ENCODE data around the gene TBC1D9. TPM values are rescaled to one million over a fixed set of nuclear protein-coding genes. Genes with fewer than 3 reads are reported as not detected.
A peak's percentile ranks its signal among the peaks of the same experiment; 100 is the strongest.

TBC1D9 gene
- total and polyA plus RNA-seq, 10 of the 15 experiments (the other 5 are each of a cell fraction or from before 2014, with no cell fraction given): 0.87 to 14.9 (median 7.1) TPM

DNA sequence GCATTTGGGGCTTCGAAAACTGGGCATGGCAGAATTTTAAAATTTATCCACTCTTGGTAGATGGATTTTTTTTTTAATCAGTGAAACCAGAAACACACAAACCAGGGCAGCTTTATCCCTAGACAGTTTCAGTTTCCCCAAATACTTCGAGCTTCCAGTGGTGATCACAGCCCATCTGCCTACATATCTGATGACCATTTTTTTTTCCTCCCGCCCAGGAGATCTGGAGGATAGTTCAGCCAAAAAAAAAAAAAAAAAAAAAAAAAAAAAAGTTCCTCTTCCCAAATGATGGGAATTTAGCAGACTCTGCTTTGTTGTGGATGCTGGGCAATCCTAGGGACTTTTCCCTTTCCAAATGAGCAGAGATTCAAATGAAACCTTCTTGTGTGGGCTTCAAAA, 1.0 kb upstream of the TBC1D9 start (continued):
- TF ChIP-seq BRCA1 (IDR thresholded peaks at IDR 0.05; ENCODE audit: low read depth, low read length) (no peak), CEBPB (IDR thresholded peaks at IDR 0.05; ENCODE audit: borderline replicate concordance in 1 of 2, low read depth in 2 of 2, low read length in 2 of 2) (no peak), NFIC (IDR thresholded peaks at IDR 0.05; ENCODE audit: low read depth, low read length) (no peak), RCOR1 (conservative IDR thresholded peaks at IDR 0.05; ENCODE audit: low read depth, low read length) (no peak)

DNA sequence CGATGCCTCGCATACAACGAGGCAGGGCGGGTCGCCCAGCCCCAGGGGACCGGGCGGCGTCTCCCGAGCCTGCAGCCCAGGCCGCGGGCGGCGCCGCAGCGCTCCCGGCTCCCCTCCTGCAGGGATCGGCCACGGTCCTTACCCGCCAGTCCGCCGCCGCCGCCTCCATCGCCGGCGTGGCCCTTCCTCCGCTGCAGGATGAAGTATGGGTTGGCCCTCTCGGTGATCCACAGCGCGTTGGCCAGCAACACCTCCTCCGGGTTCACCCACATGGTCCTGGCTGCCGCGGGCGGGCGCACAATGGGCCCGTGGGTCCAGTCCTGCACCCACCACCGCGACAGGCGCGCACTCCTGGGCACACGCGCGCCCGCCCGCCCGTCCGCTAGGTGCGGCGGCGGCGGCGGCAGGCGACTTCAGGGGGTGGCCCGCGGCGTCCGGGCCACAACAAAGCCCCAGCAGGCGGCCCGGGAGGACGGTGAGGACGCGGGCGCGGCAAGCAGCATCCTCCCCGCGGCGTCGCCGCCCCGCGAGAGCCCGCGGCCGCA, 339 bp downstream of the TBC1D9 start:
- ChIA-PET POLR2A (no interaction called here), CTCF (interaction anchor here (0.9 kb wide), 1 partner anchor 31 kb away, joined by 3 read pairs; no protein-coding TSS in a partner anchor), SMC1A (ENCODE audit: uncharacterized antibody, unreplicated experiment) (interaction anchor here (0.9 kb wide), 1 partner anchor 12 kb away, joined by 3 read pairs; no protein-coding TSS in a partner anchor), RAD21 (ENCODE audit: unreplicated experiment) (no interaction called here)
- H3K9me3 ChIP-seq (replicated peaks; ENCODE audit: control insufficient read depth, insufficient read depth, low read length): no peaks in the 10 kb centered on the region
- FAIRE-seq (no peak), DNase-seq (ENCODE audit: low read depth, low spot score) (no peak), ATAC-seq (peak; percentile 70)
- H3K27ac ChIP-seq (ENCODE audit: control insufficient read depth, insufficient read depth): peak overlapping the region; percentile 35; the same call in 1 of the 2 replicates
- H3K27me3 ChIP-seq (replicated peaks in 1 of 2; ENCODE audit: control insufficient read depth in 2 of 2, insufficient read depth in 2 of 2, low read length in 1 of 2): no peaks in the 10 kb centered on the region
- peak overlapping the region; percentile 78 for H3K4me3 ChIP-seq
- intact Hi-C loops (cut with micrococcal nuclease; ENCODE audit: unreplicated experiment): loop anchor here (2.0 to 5.0 kb wide), 2 partner anchors 35 to 51 kb away; no protein-coding TSS in a partner anchor
- H3K4me1 ChIP-seq (ENCODE audit: control insufficient read depth, insufficient read depth, low read length): peaks cover 3% of the 10 kb centered on the region; the same call in 1 of the 2 replicates
- BruUV-seq (replicated peaks): no TSS peak
- peak overlapping the region; percentile 57 for H3K9ac ChIP-seq (ENCODE audit: control insufficient read depth, insufficient read depth, low read length)
- WGBS (ENCODE audit: insufficient coverage, insufficient replicate concordance, low lambda C conversion rate, missing lambda C conversion rate): under 1% methylated on average over 42 of the region's 74 CpGs
- H3K4me2 ChIP-seq (ENCODE audit: control insufficient read depth, insufficient read depth): peak overlapping the region; percentile 73
- TF ChIP-seq ASH2L (IDR thresholded peaks at IDR 0.05; ENCODE audit: borderline replicate concordance, low read depth): 0 out of 2 replicates have a peak, but pooled peaks have one; percentile 24
- TF ChIP-seq MTA3 (IDR thresholded peaks at IDR 0.05; ENCODE audit: borderline replicate concordance, low read length): no peak
- TF ChIP-seq, protein P1, sequence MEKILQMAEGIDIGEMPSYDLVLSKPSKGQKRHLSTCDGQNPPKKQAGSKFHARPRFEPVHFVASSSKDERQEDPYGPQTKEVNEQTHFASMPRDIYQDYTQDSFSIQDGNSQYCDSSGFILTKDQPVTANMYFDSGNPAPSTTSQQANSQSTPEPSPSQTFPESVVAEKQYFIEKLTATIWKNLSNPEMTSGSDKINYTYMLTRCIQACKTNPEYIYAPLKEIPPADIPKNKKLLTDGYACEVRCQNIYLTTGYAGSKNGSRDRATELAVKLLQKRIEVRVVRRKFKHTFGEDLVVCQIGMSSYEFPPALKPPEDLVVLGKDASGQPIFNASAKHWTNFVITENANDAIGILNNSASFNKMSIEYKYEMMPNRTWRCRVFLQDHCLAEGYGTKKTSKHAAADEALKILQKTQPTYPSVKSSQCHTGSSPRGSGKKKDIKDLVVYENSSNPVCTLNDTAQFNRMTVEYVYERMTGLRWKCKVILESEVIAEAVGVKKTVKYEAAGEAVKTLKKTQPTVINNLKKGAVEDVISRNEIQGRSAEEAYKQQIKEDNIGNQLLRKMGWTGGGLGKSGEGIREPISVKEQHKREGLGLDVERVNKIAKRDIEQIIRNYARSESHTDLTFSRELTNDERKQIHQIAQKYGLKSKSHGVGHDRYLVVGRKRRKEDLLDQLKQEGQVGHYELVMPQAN (conservative IDR thresholded peaks at IDR 0.05): 0 out of 2 replicates have a peak, but pooled peaks have one; percentile 21
- no peaks in the 10 kb centered on the region for H4K20me1 ChIP-seq (ENCODE audit: control insufficient read depth, insufficient read depth)
- in situ Hi-C loops (cut with MboI): no loop called here
- no peaks in the 10 kb centered on the region for H3K36me3 ChIP-seq (ENCODE audit: control insufficient read depth in 2 of 2, insufficient read depth in 2 of 2, low read length in 1 of 2)
- H2AFZ ChIP-seq (ENCODE audit: control insufficient read depth, low read depth, low read length): peak overlapping the region; percentile 78
- H3K79me2 ChIP-seq (ENCODE audit: control insufficient read depth, insufficient read depth, low read length): peaks cover 19% of the 10 kb centered on the region
